Measurements from ENCODE around the gene STARD8. TPM values are rescaled to one million over a fixed set of nuclear protein-coding genes. Genes with fewer than 3 reads are reported as not detected.
"Not testable (repeated sequence)": the region's sequence is repeated elsewhere in the genome, so short reads cannot be mapped to it uniquely, and the experiment has no call there.

The STARD8 gene, protein sequence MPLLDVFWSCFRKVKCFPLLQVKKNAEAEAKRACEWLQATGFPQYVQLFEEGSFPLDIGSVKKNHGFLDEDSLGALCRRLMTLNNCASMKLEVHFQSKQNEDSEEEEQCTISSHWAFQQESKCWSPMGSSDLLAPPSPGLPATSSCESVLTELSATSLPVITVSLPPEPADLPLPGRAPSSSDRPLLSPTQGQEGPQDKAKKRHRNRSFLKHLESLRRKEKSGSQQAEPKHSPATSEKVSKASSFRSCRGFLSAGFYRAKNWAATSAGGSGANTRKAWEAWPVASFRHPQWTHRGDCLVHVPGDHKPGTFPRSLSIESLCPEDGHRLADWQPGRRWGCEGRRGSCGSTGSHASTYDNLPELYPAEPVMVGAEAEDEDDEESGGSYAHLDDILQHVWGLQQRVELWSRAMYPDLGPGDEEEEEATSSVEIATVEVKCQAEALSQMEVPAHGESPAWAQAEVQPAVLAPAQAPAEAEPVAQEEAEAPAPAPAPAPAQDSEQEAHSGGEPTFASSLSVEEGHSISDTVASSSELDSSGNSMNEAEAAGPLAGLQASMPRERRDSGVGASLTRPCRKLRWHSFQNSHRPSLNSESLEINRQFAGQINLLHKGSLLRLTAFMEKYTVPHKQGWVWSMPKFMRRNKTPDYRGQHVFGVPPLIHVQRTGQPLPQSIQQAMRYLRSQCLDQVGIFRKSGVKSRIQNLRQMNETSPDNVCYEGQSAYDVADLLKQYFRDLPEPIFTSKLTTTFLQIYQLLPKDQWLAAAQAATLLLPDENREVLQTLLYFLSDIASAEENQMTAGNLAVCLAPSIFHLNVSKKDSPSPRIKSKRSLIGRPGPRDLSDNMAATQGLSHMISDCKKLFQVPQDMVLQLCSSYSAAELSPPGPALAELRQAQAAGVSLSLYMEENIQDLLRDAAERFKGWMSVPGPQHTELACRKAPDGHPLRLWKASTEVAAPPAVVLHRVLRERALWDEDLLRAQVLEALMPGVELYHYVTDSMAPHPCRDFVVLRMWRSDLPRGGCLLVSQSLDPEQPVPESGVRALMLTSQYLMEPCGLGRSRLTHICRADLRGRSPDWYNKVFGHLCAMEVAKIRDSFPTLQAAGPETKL
- total RNA-seq (under 1 TPM; 0.47 to 0.86 TPM), polyA plus RNA-seq (under 1 TPM in 1 of 2 donors, not detected in 1; 0.14 TPM)

DNA sequence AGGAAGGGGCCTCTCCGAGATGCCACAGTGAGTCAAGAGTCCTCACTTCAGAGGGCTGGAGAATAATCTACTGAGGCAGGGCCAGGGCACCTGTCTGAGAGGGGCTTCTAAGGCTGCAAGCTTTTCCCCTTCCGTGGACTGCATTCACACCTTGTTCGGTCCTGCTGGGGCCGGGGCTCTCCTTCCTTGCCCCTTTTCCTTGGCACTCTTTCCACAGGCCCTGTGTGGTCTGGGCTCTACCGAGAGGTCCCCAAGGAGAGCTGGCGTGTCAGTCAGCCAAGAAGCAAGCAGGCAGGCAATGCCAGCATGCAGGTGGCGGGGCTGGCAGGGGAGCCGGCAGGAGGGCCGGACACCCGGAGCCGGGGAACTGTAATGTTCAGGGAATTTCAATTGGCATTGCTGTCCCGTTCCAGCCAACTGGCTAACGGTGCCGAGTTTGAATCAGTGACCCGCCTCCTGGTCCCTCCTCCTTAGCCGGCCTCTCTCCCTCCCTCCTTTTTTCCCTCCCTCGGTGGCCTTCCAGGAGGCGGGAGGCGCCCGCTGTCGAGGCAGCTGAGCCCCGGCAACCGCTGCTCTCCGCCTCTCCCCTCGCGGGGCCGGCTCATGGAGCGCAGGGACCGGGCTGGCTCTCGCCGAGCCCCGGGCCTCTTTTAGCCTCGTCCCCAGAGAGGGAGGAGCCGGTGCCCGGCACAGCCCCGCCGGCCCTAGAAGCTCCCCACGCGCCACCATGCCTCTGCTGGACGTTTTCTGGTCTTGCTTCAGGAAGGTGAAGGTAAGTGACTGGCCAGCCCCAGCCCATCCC lies at the start of gene STARD8:
STARD8 (plus strand) TSS at position 511 of the 802 bp plus-strand sequence; CDS start at position 728, 217 bp downstream.
- intact Hi-C loops (cut with micrococcal nuclease) = no loop called here
- no peaks in the 10 kb centered on the region for H3K36me3 Mint-ChIP-seq
- CTCF ChIA-PET (ENCODE audit: partially characterized antibody) = no interaction called here

GRCh38 chrX:68598841-68599240 lies 48.6 kb upstream of the STARD8 start:
- H3K9me3 ChIP-seq (ENCODE audit: control insufficient read depth in 1 of 2, low read length in 2 of 2) = no peaks in the 10 kb centered on the region
- H3K4me1 ChIP-seq (ENCODE audit: insufficient read depth, low read length) = no peaks in the 10 kb centered on the region
- no peak overlapping the region for H3K27ac Mint-ChIP-seq

More for the DNA sequence above, at the start of gene STARD8:
- H3K4me1 ChIP-seq (ENCODE audit: insufficient read depth, low read length) = no peaks in the 10 kb centered on the region
- DNase-seq = no peak
- no peaks in the 10 kb centered on the region for H3K9me3 ChIP-seq (ENCODE audit: control insufficient read depth in 1 of 2, low read length in 2 of 2)
- POLR2A ChIA-PET (ENCODE audit: partially characterized antibody) = no interaction called here
- H3K4me3 ChIP-seq (ENCODE audit: low read length in 2 of 2) = no peak within 1 kb of the TSS
- Mint-ChIP-seq H3K4me1 (peaks cover 0 to 3% (median 0%) of the 10 kb centered on the region in 4 donors), H3K27ac (no peak within 1 kb of the TSS), H3K27me3 (peaks cover 0 to 6% of the 10 kb centered on the region in 2 donors), H3K4me3 (no peak within 1 kb of the TSS), H3K9me3 (no peaks in the 10 kb centered on the region)
- H3K36me3 ChIP-seq (ENCODE audit: insufficient read depth, low read length) = no peaks in the 10 kb centered on the region
- H3K27ac ChIP-seq (ENCODE audit: low read depth, low read length) = no peak within 1 kb of the TSS
- H3K27me3 ChIP-seq (ENCODE audit: insufficient read depth, low read length) = no peaks in the 10 kb centered on the region

DNA sequence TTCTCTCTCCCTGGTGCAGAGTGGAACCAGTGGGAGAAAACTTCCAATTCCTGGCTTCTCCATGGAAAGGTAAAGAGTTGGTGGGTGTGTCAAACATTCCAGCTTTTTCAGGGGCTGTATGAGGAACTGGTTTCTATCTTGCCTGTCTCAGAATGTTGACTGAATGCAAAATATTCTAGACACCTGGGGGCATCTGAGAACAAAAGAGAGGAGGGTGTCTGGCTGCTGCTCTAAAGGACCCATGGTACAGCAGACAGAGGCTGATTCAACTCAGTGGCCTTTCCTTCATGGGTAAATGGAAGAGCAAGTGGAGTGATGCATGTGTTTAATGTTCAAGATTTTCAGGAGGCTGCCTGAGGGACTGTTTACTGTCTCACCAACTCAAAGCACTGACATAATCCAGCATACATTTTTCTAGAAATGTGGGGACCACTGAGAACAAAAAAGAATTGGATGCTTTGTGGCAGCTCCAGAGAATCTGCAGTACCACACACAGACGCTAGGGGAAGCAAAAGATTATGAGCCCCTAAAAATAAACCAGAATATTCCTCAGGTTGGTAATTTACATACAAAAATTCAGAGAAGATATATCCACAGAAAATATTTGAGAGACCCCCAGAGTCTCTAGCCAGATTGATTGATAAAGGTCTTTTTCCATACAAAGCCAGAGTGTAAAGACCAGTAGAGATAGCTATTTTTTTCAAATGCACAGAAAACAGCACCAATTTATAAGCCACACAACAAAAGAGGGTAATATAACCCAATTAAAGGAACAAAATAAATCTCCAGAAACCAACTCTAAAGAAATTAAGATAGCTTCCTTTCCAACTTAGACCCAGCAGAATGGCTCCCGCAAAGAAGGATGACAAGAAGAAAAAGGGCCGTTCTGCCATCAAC lies 48.0 kb upstream of the STARD8 start:
- POLR2A ChIA-PET (ENCODE audit: partially characterized antibody) = no interaction called here
- no peaks in the 10 kb centered on the region for H3K36me3 ChIP-seq (ENCODE audit: insufficient read depth, low read length)
- H3K4me1 ChIP-seq (ENCODE audit: insufficient read depth, low read length) = no peaks in the 10 kb centered on the region
- Mint-ChIP-seq H3K27me3 (no peaks in the 10 kb centered on the region), H3K9me3 (peaks cover 0 to 60% (median 39%) of the 10 kb centered on the region in 8 donors), H3K27ac (no peak overlapping the region), H3K4me3 (no peak overlapping the region), H3K36me3 (peaks cover 0 to 2% of the 10 kb centered on the region in 2 donors), H3K4me1 (no peaks in the 10 kb centered on the region)
- intact Hi-C loops (cut with micrococcal nuclease) = no loop called here
- no peaks in the 10 kb centered on the region for H3K9me3 ChIP-seq (ENCODE audit: control insufficient read depth in 1 of 2, low read length in 2 of 2)
- no peak overlapping the region for H3K27ac ChIP-seq (ENCODE audit: low read depth, low read length)
- CTCF ChIA-PET (ENCODE audit: partially characterized antibody) = no interaction called here
- no peak overlapping the region for H3K4me3 ChIP-seq (ENCODE audit: low read length in 2 of 2)
- H3K27me3 ChIP-seq (ENCODE audit: insufficient read depth, low read length) = no peaks in the 10 kb centered on the region
- DNase-seq = no peak

More at GRCh38 chrX:68598841-68599240, 48.6 kb upstream of the STARD8 start:
- Histone ChIP-seq H3K27me3 (ENCODE audit: insufficient read depth, low read length) (no peaks in the 10 kb centered on the region), H3K36me3 (ENCODE audit: insufficient read depth, low read length) (no peaks in the 10 kb centered on the region), H3K27ac (ENCODE audit: low read depth, low read length) (no peak overlapping the region), H3K4me3 (ENCODE audit: low read length in 2 of 2) (no peak overlapping the region)
- Mint-ChIP-seq H3K27me3 (no peaks in the 10 kb centered on the region), H3K36me3 (peaks cover 0 to 2% of the 10 kb centered on the region in 2 donors), H3K4me1 (no peaks in the 10 kb centered on the region), H3K4me3 (no peak overlapping the region), H3K9me3 (peaks cover 0 to 64% (median 44%) of the 10 kb centered on the region in 8 donors)
- DNase-seq = no peak
- intact Hi-C loops (cut with micrococcal nuclease) = no loop called here
- POLR2A ChIA-PET (ENCODE audit: partially characterized antibody) = no interaction called here
- CTCF ChIA-PET (ENCODE audit: partially characterized antibody) = no interaction called here

GRCh38 chrX:68604216-68604615 lies 43.2 kb upstream of the STARD8 start:
- POLR2A ChIA-PET (ENCODE audit: partially characterized antibody) = not testable (repeated sequence)

DNA sequence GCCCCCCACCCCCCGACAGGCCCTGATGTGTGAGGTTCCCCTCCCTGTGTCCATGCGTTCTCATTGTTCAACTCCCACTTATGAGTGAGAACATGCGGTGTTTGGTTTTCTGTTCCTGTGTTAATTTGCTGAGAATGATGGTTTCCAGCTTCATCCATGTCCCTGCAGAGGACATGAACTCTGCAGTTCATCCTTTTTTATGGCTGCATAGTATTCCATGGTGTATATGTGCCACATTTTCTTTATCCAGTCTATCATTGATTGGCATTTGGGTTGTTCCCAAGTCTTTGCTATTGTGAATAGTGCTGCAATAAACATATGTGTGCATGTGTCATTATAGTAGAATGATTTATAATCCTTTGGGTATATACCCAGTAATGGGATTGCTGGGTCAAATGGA lies 32.7 kb upstream of the STARD8 start:
- H3K9me3 ChIP-seq (ENCODE audit: control insufficient read depth in 1 of 2, low read length in 2 of 2); H3K4me3 ChIP-seq (ENCODE audit: low read length in 2 of 2); H3K4me3 Mint-ChIP-seq; H3K4me1 Mint-ChIP-seq; DNase-seq; H3K27ac ChIP-seq (ENCODE audit: low read depth, low read length); POLR2A ChIA-PET (ENCODE audit: partially characterized antibody); H3K27me3 Mint-ChIP-seq; CTCF ChIA-PET (ENCODE audit: partially characterized antibody); intact Hi-C loops (cut with micrococcal nuclease); H3K4me1 ChIP-seq (ENCODE audit: insufficient read depth, low read length); H3K36me3 Mint-ChIP-seq; H3K27ac Mint-ChIP-seq; H3K27me3 ChIP-seq (ENCODE audit: insufficient read depth, low read length); H3K36me3 ChIP-seq (ENCODE audit: insufficient read depth, low read length): not testable (repeated sequence)
- H3K9me3 Mint-ChIP-seq = peaks cover 0 to 25% (median 9%) of the 10 kb centered on the region in 8 donors

More at GRCh38 chrX:68604216-68604615, 43.2 kb upstream of the STARD8 start:
- H3K36me3 ChIP-seq (ENCODE audit: insufficient read depth, low read length); H3K27me3 ChIP-seq (ENCODE audit: insufficient read depth, low read length); H3K4me3 Mint-ChIP-seq; intact Hi-C loops (cut with micrococcal nuclease); H3K4me3 ChIP-seq (ENCODE audit: low read length in 2 of 2); H3K4me1 ChIP-seq (ENCODE audit: insufficient read depth, low read length); H3K27ac ChIP-seq (ENCODE audit: low read depth, low read length); H3K27me3 Mint-ChIP-seq; DNase-seq; H3K27ac Mint-ChIP-seq; H3K36me3 Mint-ChIP-seq; H3K9me3 ChIP-seq (ENCODE audit: control insufficient read depth in 1 of 2, low read length in 2 of 2); H3K4me1 Mint-ChIP-seq; CTCF ChIA-PET (ENCODE audit: partially characterized antibody): not testable (repeated sequence)
- H3K9me3 Mint-ChIP-seq = peaks cover 0 to 58% (median 29%) of the 10 kb centered on the region in 8 donors

DNA sequence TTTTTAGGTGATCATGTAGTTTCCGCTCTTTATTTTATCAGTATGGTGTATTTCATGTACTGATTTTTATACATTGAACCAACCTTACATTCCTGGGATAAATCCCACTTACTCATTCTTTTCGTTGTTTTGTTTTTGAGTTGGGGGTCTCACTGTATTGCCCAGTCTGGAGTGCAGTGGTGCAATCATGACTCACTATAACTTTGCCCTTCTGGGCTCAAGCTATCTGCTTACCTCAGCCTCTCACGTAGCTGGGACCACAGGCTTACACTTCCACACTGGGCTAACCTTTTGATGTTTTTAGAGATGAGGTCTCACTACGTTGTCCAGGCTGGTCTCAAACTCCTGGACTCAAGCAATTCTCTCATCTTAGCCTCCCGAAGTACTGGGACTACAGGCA lies 19.5 kb upstream of the STARD8 start:
- H3K4me3 Mint-ChIP-seq = no peak overlapping the region
- intact Hi-C loops (cut with micrococcal nuclease) = no loop called here
- Histone ChIP-seq H3K36me3 (ENCODE audit: insufficient read depth, low read length) (no peaks in the 10 kb centered on the region), H3K27me3 (ENCODE audit: insufficient read depth, low read length) (no peaks in the 10 kb centered on the region), H3K4me1 (ENCODE audit: insufficient read depth, low read length) (no peaks in the 10 kb centered on the region), H3K27ac (ENCODE audit: low read depth, low read length) (no peak overlapping the region), H3K4me3 (ENCODE audit: low read length in 2 of 2) (no peak overlapping the region), H3K9me3 (ENCODE audit: control insufficient read depth in 1 of 2, low read length in 2 of 2) (no peaks in the 10 kb centered on the region)
- peaks cover 0 to 2% (median 0%) of the 10 kb centered on the region in 8 donors for H3K9me3 Mint-ChIP-seq
- ChIA-PET CTCF (ENCODE audit: partially characterized antibody) (no interaction called here), POLR2A (ENCODE audit: partially characterized antibody) (no interaction called here)
- H3K4me1 Mint-ChIP-seq = no peaks in the 10 kb centered on the region
- no peak for DNase-seq
- H3K27me3 Mint-ChIP-seq = peaks cover 0 to 2% of the 10 kb centered on the region in 2 donors
- H3K27ac Mint-ChIP-seq = no peak overlapping the region
- no peaks in the 10 kb centered on the region for H3K36me3 Mint-ChIP-seq

All from CD4-positive, alpha-beta memory T cell (primary cell).